Vagina (tissue), 2 donors: ENCODE measurements around the gene TSHZ3. TPM values are rescaled to one million over a fixed set of nuclear protein-coding genes. Genes with fewer than 3 reads are reported as not detected.

Source experiments
- DNase-seq, 2 donors: peaks; one replicate each; pipeline ENCODE4 v3.0.0-alpha.2; 2017; ENCODE audit errors: extremely low spot score in 2 of 2
- H3K27ac ChIP-seq: fragments of 200-600 bp; sonication (generic); one replicate; pipeline ENCODE4 v1.5.1; 2019
- H3K27me3 ChIP-seq: fragments of 200-600 bp; sonication (generic); one replicate; pipeline ENCODE4 v1.5.1; 2019
- H3K36me3 ChIP-seq, 2 donors: fragments of 200-600 bp; sonication (generic); one replicate each; pipeline ENCODE4 v1.5.1; 2017 to 2019
- H3K4me1 ChIP-seq: fragments of 200-600 bp; sonication (generic); one replicate; pipeline ENCODE4 v1.5.1; 2019
- H3K4me3 ChIP-seq, 2 donors: fragments of 200-600 bp; sonication (generic); 1 replicate in 1 of 2; 2 replicates in 1 of 2; pipeline ENCODE4 v1.5.1; 2016 to 2019
- H3K9me3 ChIP-seq: fragments of 200-600 bp; sonication (generic); one replicate; pipeline ENCODE4 v1.5.1; 2019
- CTCF ChIP-seq, 3 experiments: fragments of 450-650 bp in 2 of 3; fragments of 200-600 bp in 1 of 3; sonication (generic) in 1 of 3; IDR thresholded peaks; one replicate each; pipeline ENCODE4 v1.5.1; 2017 to 2019; ENCODE audit warnings: antibody characterized with exemption in 3 of 3, mild to moderate bottlenecking in 2 of 3, moderate library complexity in 2 of 3
- POLR2A ChIP-seq, 2 donors: fragments of 450-650 bp; IDR thresholded peaks; one replicate each; pipeline ENCODE4 v1.6.1; 2017; ENCODE audit warnings: antibody characterized with exemption in 2 of 2, mild to moderate bottlenecking in 2 of 2, moderate library complexity in 2 of 2
- POLR2AphosphoS5 ChIP-seq, 2 donors: sonication (generic); formaldehyde crosslinking; IDR thresholded peaks; one replicate each; pipeline ENCODE4 v1.9.0; 2017; ENCODE audit warnings: antibody characterized with exemption in 2 of 2, mild to moderate bottlenecking in 2 of 2, low read depth in 1 of 2; ENCODE audit not compliant: insufficient read depth in 1 of 2
- intact Hi-C: fragments of 100-400 bp; cut with DNase I; formaldehyde crosslinking; loops from one replicate; pipeline ENCODE4 v1.15.1; 2023
- total RNA-seq: library from RNA; depleted of rRNA; stranded (reverse); fragments of >200 nt; gene quantifications from one replicate; pipeline ENCODE4 v1.2.3, GENCODE V29; 2016

Gene TSHZ3
- total RNA-seq, 1 donor from 2014 or later: 13.5 TPM

GRCh38 chr19:31317570-31317969, 31.7 kb downstream of the TSHZ3 start:
- no peak for DNase-seq
- Histone ChIP-seq H3K9me3 (no peaks in the 10 kb centered on the region), H3K4me3 (peak overlapping the region in 1 of 2 donors; percentile 5), H3K27me3 (no peaks in the 10 kb centered on the region), H3K36me3 (no peaks in the 10 kb centered on the region), H3K4me1 (peaks cover 22% of the 10 kb centered on the region), H3K27ac (peak overlapping the region; percentile 24)
- TF ChIP-seq POLR2A (IDR thresholded peaks at IDR 0.05) (no peak), POLR2AphosphoS5 (IDR thresholded peaks at IDR 0.05; ENCODE audit: insufficient read depth in 1 of 2, low read depth in 1 of 2) (no peak), CTCF (IDR thresholded peaks at IDR 0.05) (no peak)
- intact Hi-C loops: no loop called here

- no peaks in the 10 kb centered on the region for H3K9me3 ChIP-seq
- intact Hi-C loops: no loop called here
- peak overlapping the region in 1 of 2 donors; percentile 5 for H3K4me3 ChIP-seq
- no peaks in the 10 kb centered on the region for H3K27me3 ChIP-seq
- no peak for DNase-seq
- no peak for TF ChIP-seq POLR2A (IDR thresholded peaks at IDR 0.05)
- TF ChIP-seq CTCF (IDR thresholded peaks at IDR 0.05): no peak
- TF ChIP-seq POLR2AphosphoS5 (IDR thresholded peaks at IDR 0.05; ENCODE audit: insufficient read depth in 1 of 2, low read depth in 1 of 2): no peak
- H3K36me3 ChIP-seq: no peaks in the 10 kb centered on the region
- H3K4me1 ChIP-seq: peaks cover 26% of the 10 kb centered on the region
- peak overlapping the region; percentile 24 for H3K27ac ChIP-seq
These were observed 32.1 kb downstream of the TSHZ3 start for GRCh38 chr19:31317093-31317492.

GRCh38 chr19:31316201-31316951, 32.9 kb downstream of the TSHZ3 start:
- DNase-seq: no peak
- H3K9me3 ChIP-seq: no peaks in the 10 kb centered on the region
- H3K27me3 ChIP-seq: no peaks in the 10 kb centered on the region
- intact Hi-C loops: no loop called here
- peak overlapping the region in 1 of 2 donors; percentile 17 for H3K4me3 ChIP-seq
- no peak for TF ChIP-seq POLR2A (IDR thresholded peaks at IDR 0.05)
- H3K27ac ChIP-seq: no peak overlapping the region
- H3K4me1 ChIP-seq: peaks cover 30% of the 10 kb centered on the region
- no peaks in the 10 kb centered on the region for H3K36me3 ChIP-seq

GRCh38 chr19:31315652-31316051, 33.6 kb downstream of the TSHZ3 start:
- intact Hi-C loops: no loop called here
- no peaks in the 10 kb centered on the region for H3K9me3 ChIP-seq
- TF ChIP-seq POLR2A (IDR thresholded peaks at IDR 0.05) (no peak), CTCF (IDR thresholded peaks at IDR 0.05) (no peak), POLR2AphosphoS5 (IDR thresholded peaks at IDR 0.05; ENCODE audit: insufficient read depth in 1 of 2, low read depth in 1 of 2) (no peak)
- peaks cover 30% of the 10 kb centered on the region for H3K4me1 ChIP-seq
- DNase-seq: no peak
- no peak overlapping the region for H3K27ac ChIP-seq
- H3K4me3 ChIP-seq: no peak overlapping the region
- H3K36me3 ChIP-seq: no peaks in the 10 kb centered on the region
- H3K27me3 ChIP-seq: no peaks in the 10 kb centered on the region

GRCh38 chr19:31314849-31315629, 34.2 kb downstream of the TSHZ3 start:
- Histone ChIP-seq H3K27ac (no peak overlapping the region), H3K27me3 (no peaks in the 10 kb centered on the region), H3K9me3 (no peaks in the 10 kb centered on the region), H3K4me1 (peaks cover 30% of the 10 kb centered on the region), H3K36me3 (no peaks in the 10 kb centered on the region), H3K4me3 (no peak overlapping the region)
- TF ChIP-seq CTCF (IDR thresholded peaks at IDR 0.05) (no peak), POLR2AphosphoS5 (IDR thresholded peaks at IDR 0.05; ENCODE audit: insufficient read depth in 1 of 2, low read depth in 1 of 2) (no peak)
- intact Hi-C loops: no loop called here
- DNase-seq: no peak
